Upper lobe of left lung (tissue), 6 donors: ENCODE results near the gene ACOX2. TPM values are rescaled to one million over a fixed set of nuclear protein-coding genes. Genes with fewer than 3 reads are reported as not detected.
A peak's percentile ranks its signal among the peaks of the same experiment; 100 is the strongest.

Source experiments
- ATAC-seq, 2 donors: fragments of 200-7000 bp; cut with Tn5 transposase; one replicate each; pipeline ENCODE4 v1.9.1; 2022; ENCODE audit warnings: mild to moderate bottlenecking in 2 of 2, moderate library complexity in 2 of 2; ENCODE audit not compliant: low FRiP score in 2 of 2
- DNase-seq, 2 donors: peaks; one replicate each; pipeline ENCODE4 v3.0.0-alpha.2; 2019 to 2020
- H3K27ac ChIP-seq, 4 donors: fragments of 200-600 bp; sonication (generic); one replicate each; pipeline ENCODE4 v1.5.1; 2016 to 2019
- H3K27me3 ChIP-seq, 4 donors: fragments of 200-600 bp; sonication (generic); one replicate each; pipeline ENCODE4 v1.5.1; 2017 to 2019
- H3K36me3 ChIP-seq, 4 donors: fragments of 200-600 bp; sonication (generic); one replicate each; pipeline ENCODE4 v1.5.1; 2016 to 2019
- H3K4me1 ChIP-seq, 4 donors: fragments of 200-600 bp; sonication (generic); one replicate each; pipeline ENCODE4 v1.5.1; 2018 to 2019
- H3K4me3 ChIP-seq, 4 donors: fragments of 200-600 bp; sonication (generic); one replicate each; pipeline ENCODE4 v1.5.1; 2017 to 2019; ENCODE audit warnings: mild to moderate bottlenecking in 2 of 4, moderate library complexity in 1 of 4
- H3K9me3 ChIP-seq, 4 donors: fragments of 200-600 bp; sonication (generic); one replicate each; pipeline ENCODE4 v1.5.1; 2018 to 2019
- CTCF ChIP-seq, 6 experiments: fragments of 450-650 bp in 4 of 6; fragments of 200-600 bp in 2 of 6; sonication (generic) in 2 of 6; IDR thresholded peaks; one replicate each; pipeline ENCODE4 v1.5.1; 2016 to 2019; ENCODE audit warnings: antibody characterized with exemption in 6 of 6
- EP300 ChIP-seq, 4 donors: sonication (generic); formaldehyde crosslinking; IDR thresholded peaks; one replicate each; pipeline ENCODE4 v1.5.1; 2017; ENCODE audit warnings: antibody characterized with exemption in 4 of 4, control low read depth in 2 of 4
- POLR2A ChIP-seq, 4 donors: fragments of 450-650 bp; IDR thresholded peaks; one replicate each; pipeline ENCODE4 v1.5.1; 2016 to 2017; ENCODE audit warnings: antibody characterized with exemption in 4 of 4, mild to moderate bottlenecking in 2 of 4
- POLR2AphosphoS5 ChIP-seq, 2 donors: sonication (generic); formaldehyde crosslinking; IDR thresholded peaks; one replicate each; pipeline ENCODE4 v1.5.1; 2017; ENCODE audit warnings: antibody characterized with exemption in 2 of 2
- WGBS, 2 donors: methylation state at CpG; one replicate each; pipeline ENCODE4 v1.1.5; 2017 to 2018; 5-methylcytosine and 5-hydroxymethylcytosine counted together
- total RNA-seq, 6 donors: library from RNA; depleted of rRNA in 4 of 6; stranded (reverse); fragments of >200 nt in 4 of 6; gene quantifications; one replicate each; pipeline versions ENCODE4 v1.1.0 to v1.2.1, GENCODE V29; 2016 to 2021
- donor health status: DM: no; HTN: no; CAD: no; lungs with moderate emphysema.
- donor health status: DM: no; HTN: yes; CAD: no; lungs with severe emphysema.

The ACOX2 gene
- total RNA-seq, 6 donors from 2014 or later = 5.2 to 32.5 (median 15.8) TPM

DNA sequence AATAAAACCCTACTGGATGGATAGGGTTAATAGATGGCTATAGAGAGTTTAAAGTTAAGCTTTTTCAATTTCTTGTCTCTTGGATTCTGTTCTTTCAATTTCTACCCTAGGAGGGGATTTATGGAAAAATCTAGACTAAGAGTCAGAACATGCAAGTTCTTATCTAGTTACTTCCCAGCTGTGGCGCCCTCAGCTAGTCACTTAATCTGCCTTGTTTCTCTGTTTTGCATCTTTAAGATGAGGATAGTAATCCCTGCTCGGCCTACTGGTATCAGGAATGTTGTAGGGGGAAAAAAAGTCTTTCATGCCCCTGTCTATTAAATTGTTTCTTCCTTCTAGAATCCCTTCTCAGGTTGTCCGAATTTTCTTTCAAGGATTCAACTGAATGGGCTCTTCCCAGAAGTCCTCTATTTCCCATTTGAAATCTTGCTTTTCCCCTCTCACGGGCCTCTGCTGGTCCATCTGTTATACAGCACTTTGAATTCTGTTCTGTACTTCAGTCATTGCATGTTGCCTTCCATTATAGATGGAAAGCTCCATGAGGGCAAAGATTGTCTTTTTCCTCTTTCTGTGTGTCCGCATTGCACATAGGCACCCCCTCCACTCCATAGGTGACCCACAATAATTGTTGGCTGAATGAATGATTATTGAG, 40.7 kb downstream of the ACOX2 start:
- Histone ChIP-seq H3K9me3 (no peaks in the 10 kb centered on the region), H3K4me3 (no peak overlapping the region), H3K4me1 (peaks cover 19 to 37% (median 27%) of the 10 kb centered on the region in 4 donors), H3K27ac (no peak overlapping the region), H3K27me3 (no peaks in the 10 kb centered on the region), H3K36me3 (peaks cover 0 to 7% (median 3%) of the 10 kb centered on the region in 4 donors)
- WGBS, 2 donors = 88 to 89% methylated on average over 5 of the region's 5 CpGs
- no peak for TF ChIP-seq EP300 (IDR thresholded peaks at IDR 0.05)
- no peak for TF ChIP-seq POLR2A (IDR thresholded peaks at IDR 0.05)
- no peak for TF ChIP-seq CTCF (IDR thresholded peaks at IDR 0.05)
- TF ChIP-seq POLR2AphosphoS5 (IDR thresholded peaks at IDR 0.05) = no peak
- ATAC-seq = no peak
- no peak for DNase-seq

- H3K9me3 ChIP-seq = no peaks in the 10 kb centered on the region
- peaks cover 27 to 44% (median 32%) of the 10 kb centered on the region in 4 donors for H3K4me1 ChIP-seq
- TF ChIP-seq CTCF (IDR thresholded peaks at IDR 0.05) (no peak), POLR2AphosphoS5 (IDR thresholded peaks at IDR 0.05) (no peak), POLR2A (IDR thresholded peaks at IDR 0.05) (no peak), EP300 (IDR thresholded peaks at IDR 0.05) (no peak)
- DNase-seq = no peak
- 59 to 91% methylated on average over 3 of the region's 3 CpGs for WGBS, 2 donors
- H3K36me3 ChIP-seq = no peaks in the 10 kb centered on the region
- no peak for ATAC-seq
- no peaks in the 10 kb centered on the region for H3K27me3 ChIP-seq
- H3K27ac ChIP-seq = no peak overlapping the region
- H3K4me3 ChIP-seq = no peak overlapping the region
Measured at GRCh38 chr3:58495101-58495500, 41.9 kb downstream of the ACOX2 start.

DNA sequence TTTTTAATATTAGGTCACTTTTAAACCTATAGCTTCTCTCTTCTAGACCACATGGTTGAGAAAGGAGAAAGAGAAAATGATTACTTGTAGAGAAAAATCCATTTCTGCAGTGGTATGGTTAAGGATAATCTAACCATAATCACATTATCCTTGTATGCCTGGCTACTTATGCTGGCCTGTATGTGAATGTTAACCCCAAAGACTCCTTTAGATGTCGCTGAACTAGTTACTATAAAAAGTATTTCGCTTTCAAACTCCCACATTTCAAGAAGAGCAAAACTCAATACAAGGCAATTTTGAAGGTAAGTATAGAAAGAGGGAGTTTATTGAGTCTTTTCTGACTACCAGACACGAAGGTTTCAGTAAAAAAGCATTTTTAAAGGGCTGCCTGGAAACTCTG, 42.9 kb downstream of the ACOX2 start:
- DNase-seq (no peak), ATAC-seq (no peak)
- no peak overlapping the region for H3K4me3 ChIP-seq
- 84 to 85% methylated on average over 3 of the region's 3 CpGs for WGBS, 2 donors
- H3K27me3 ChIP-seq = no peaks in the 10 kb centered on the region
- TF ChIP-seq POLR2A (IDR thresholded peaks at IDR 0.05) (no peak), EP300 (IDR thresholded peaks at IDR 0.05) (no peak), CTCF (IDR thresholded peaks at IDR 0.05) (no peak), POLR2AphosphoS5 (IDR thresholded peaks at IDR 0.05) (no peak)
- H3K36me3 ChIP-seq = no peaks in the 10 kb centered on the region
- H3K4me1 ChIP-seq = peaks cover 27 to 44% (median 32%) of the 10 kb centered on the region in 4 donors
- H3K27ac ChIP-seq = no peak overlapping the region
- H3K9me3 ChIP-seq = no peaks in the 10 kb centered on the region

DNA sequence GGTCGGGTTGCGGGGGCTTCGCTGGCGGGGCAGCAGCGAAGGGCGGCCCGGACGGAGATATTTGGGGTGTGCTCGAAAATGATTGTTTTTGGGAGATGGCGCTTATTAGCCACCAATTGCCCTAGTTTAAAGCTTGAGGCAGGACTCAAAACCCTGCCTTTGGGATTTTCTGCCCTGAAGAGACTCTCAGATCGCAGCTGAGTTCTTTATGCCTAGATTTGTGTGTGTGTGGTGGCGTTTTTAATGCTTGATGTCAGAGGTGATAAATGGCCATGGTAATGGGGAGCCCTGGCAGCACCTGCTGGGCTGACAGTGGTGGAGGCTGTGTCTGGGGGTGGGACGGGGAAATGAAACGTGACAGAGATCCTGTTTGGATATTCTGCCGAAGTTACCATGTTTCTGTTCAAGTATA, 44.5 kb downstream of the ACOX2 start:
- 0% methylated on average over 5 to 14 of the region's 15 CpGs for WGBS, 2 donors
- peak overlapping the region; percentile 75 to 93 (median 80) for H3K27ac ChIP-seq
- no peaks in the 10 kb centered on the region for H3K36me3 ChIP-seq
- no peak for DNase-seq
- no peaks in the 10 kb centered on the region for H3K27me3 ChIP-seq
- TF ChIP-seq EP300 (IDR thresholded peaks at IDR 0.05) = no peak
- TF ChIP-seq CTCF (IDR thresholded peaks at IDR 0.05) = no peak
- no peak for TF ChIP-seq POLR2A (IDR thresholded peaks at IDR 0.05)
- no peak for TF ChIP-seq POLR2AphosphoS5 (IDR thresholded peaks at IDR 0.05)
- no peak for ATAC-seq
- H3K9me3 ChIP-seq = no peaks in the 10 kb centered on the region
- H3K4me3 ChIP-seq = peak overlapping the region; percentile 85 to 98 (median 88)
- H3K4me1 ChIP-seq = peaks cover 27 to 42% (median 32%) of the 10 kb centered on the region in 4 donors
